Parathyroid adenoma (tissue), 2 donors: ENCODE results near the gene CD151.

ENCODE experiments used
- H2AFZ ChIP-seq: fragments of 300-600 bp; sonication (generic); one replicate; pipeline ENCODE4 v1.7.0; 2017; ENCODE audit warnings: antibody characterized with exemption, mild to moderate bottlenecking
- H3K27ac ChIP-seq: fragments of 300-600 bp; sonication (generic); one replicate; pipeline ENCODE4 v1.7.0; 2017
- H3K27me3 ChIP-seq: fragments of 300-600 bp; sonication (generic); one replicate; pipeline ENCODE4 v1.7.0; 2017; ENCODE audit warnings: low read length; ENCODE audit not compliant: control insufficient read depth, insufficient read depth
- H3K36me3 ChIP-seq: fragments of 300-600 bp; sonication (generic); one replicate; pipeline ENCODE4 v1.7.0; 2017; ENCODE audit warnings: low read length; ENCODE audit not compliant: control insufficient read depth, insufficient read depth
- H3K4me1 ChIP-seq: fragments of 300-600 bp; sonication (generic); one replicate; pipeline ENCODE4 v1.7.0; 2017; ENCODE audit warnings: control low read depth
- H3K4me2 ChIP-seq: fragments of 300-600 bp; sonication (generic); one replicate; pipeline ENCODE4 v1.7.0; 2017; ENCODE audit warnings: low read length
- H3K4me3 ChIP-seq: fragments of 300-600 bp; sonication (generic); one replicate; pipeline ENCODE4 v1.7.0; 2017; ENCODE audit warnings: low read depth, low read length
- H3K79me2 ChIP-seq: fragments of 300-600 bp; sonication (generic); one replicate; pipeline ENCODE4 v1.7.0; 2017; ENCODE audit warnings: control low read depth
- H3K9ac ChIP-seq: fragments of 300-600 bp; sonication (generic); one replicate; pipeline ENCODE4 v1.7.0; 2017; ENCODE audit warnings: mild to moderate bottlenecking
- H3K9me3 ChIP-seq: fragments of 300-600 bp; sonication (generic); one replicate; pipeline ENCODE4 v1.7.0; 2017; ENCODE audit warnings: low read length; ENCODE audit not compliant: control insufficient read depth
- TF ChIP-seq, protein P1 (sequence below): fragments of 300-600 bp; sonication (generic); IDR thresholded peaks from one replicate; pipeline ENCODE4 v1.7.0; 2017; ENCODE audit warnings: antibody characterized with exemption, mild to moderate bottlenecking
- donor health status: primary hyperparathyroidism.

The CD151 gene

DNA sequence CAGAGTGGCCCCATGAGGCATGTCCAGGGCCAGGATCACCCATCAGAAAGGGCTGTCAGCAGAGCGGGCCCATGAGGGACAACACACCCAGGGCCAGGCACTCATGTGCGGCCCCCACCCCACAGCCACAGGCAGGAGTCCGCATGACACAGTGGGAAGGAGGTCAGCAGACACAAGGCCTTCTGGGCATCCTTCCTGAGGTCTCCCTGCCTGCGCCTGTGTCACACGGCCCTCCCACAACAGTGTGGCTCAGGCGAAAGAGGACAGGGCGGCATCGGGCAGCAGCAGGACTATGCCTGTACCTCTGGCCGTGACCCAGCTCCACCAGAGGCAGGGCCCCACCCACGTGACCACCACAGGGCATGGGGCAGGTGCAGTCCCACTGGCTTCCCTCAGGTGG is 50.8 kb downstream of the CD151 start:
- no peaks in the 10 kb centered on the region for H3K36me3 ChIP-seq
- no peak overlapping the region for H3K9ac ChIP-seq
- TF ChIP-seq, protein P1, sequence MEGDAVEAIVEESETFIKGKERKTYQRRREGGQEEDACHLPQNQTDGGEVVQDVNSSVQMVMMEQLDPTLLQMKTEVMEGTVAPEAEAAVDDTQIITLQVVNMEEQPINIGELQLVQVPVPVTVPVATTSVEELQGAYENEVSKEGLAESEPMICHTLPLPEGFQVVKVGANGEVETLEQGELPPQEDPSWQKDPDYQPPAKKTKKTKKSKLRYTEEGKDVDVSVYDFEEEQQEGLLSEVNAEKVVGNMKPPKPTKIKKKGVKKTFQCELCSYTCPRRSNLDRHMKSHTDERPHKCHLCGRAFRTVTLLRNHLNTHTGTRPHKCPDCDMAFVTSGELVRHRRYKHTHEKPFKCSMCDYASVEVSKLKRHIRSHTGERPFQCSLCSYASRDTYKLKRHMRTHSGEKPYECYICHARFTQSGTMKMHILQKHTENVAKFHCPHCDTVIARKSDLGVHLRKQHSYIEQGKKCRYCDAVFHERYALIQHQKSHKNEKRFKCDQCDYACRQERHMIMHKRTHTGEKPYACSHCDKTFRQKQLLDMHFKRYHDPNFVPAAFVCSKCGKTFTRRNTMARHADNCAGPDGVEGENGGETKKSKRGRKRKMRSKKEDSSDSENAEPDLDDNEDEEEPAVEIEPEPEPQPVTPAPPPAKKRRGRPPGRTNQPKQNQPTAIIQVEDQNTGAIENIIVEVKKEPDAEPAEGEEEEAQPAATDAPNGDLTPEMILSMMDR: no peak
- no peaks in the 10 kb centered on the region for H3K4me1 ChIP-seq
- H3K4me2 ChIP-seq: no peak overlapping the region
- no peak overlapping the region for H3K27ac ChIP-seq
- H3K79me2 ChIP-seq: no peaks in the 10 kb centered on the region
- no peak overlapping the region for H3K4me3 ChIP-seq
- H2AFZ ChIP-seq: no peak overlapping the region
- no peaks in the 10 kb centered on the region for H3K27me3 ChIP-seq
- no peaks in the 10 kb centered on the region for H3K9me3 ChIP-seq

DNA sequence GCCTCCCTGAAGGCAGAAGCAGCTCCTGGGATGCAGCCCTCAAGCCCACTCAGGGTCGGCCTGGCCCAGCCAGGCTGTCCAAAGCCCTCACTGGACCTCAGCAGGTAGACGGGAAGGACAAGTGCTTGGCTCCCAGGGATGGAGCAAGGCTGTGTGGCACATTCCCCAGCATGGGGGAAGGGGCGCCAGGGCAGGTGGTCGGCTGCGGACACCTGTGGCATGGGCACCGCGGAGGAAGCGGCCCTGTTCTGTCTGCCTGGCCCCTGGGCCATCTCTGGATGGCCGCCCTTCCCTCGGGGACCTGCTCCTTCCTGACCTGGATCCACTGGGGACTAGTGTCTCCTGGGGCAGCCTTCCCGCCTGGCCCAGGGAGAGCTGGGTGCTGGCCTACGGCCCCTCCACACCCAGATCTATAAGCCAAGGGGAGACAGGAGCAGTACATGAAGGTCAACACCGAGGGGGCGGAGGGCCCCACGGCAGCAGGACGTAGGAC is 51.9 kb downstream of the CD151 start:
- H3K4me3 ChIP-seq: no peak overlapping the region
- no peaks in the 10 kb centered on the region for H3K9me3 ChIP-seq
- no peak overlapping the region for H3K4me2 ChIP-seq
- no peak overlapping the region for H3K27ac ChIP-seq
- no peaks in the 10 kb centered on the region for H3K79me2 ChIP-seq
- no peaks in the 10 kb centered on the region for H3K4me1 ChIP-seq
- no peak overlapping the region for H2AFZ ChIP-seq
- H3K36me3 ChIP-seq: no peaks in the 10 kb centered on the region
- TF ChIP-seq, protein P1: no peak
- H3K27me3 ChIP-seq: no peaks in the 10 kb centered on the region
- H3K9ac ChIP-seq: no peak overlapping the region

DNA sequence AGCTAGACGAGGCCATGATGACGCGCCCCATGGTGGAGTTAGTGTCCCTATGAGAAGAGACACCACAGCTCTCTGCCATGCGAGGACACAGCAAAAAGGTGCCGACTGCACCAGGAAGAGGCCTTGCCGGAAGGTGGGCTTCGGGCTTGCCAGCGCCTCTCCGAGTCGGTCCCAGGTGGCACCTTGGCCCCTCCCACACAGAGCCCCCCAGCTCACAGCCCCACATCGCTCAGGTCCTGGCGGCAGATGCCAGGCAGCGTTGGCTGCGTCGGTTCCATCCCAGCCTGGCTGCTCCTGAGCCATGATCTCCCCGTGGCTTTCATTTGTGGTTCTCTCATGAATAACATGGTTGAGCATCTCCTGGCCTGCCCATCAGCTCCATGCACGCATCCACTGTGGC is 53.8 kb downstream of the CD151 start:
- no peak overlapping the region for H3K9ac ChIP-seq
- no peaks in the 10 kb centered on the region for H3K27me3 ChIP-seq
- no peaks in the 10 kb centered on the region for H3K4me1 ChIP-seq
- no peak overlapping the region for H3K4me3 ChIP-seq
- no peak overlapping the region for H3K4me2 ChIP-seq
- H3K36me3 ChIP-seq: no peaks in the 10 kb centered on the region
- no peak overlapping the region for H2AFZ ChIP-seq
- no peaks in the 10 kb centered on the region for H3K79me2 ChIP-seq
- TF ChIP-seq, protein P1: no peak
- H3K27ac ChIP-seq: no peak overlapping the region
- H3K9me3 ChIP-seq: no peaks in the 10 kb centered on the region

DNA sequence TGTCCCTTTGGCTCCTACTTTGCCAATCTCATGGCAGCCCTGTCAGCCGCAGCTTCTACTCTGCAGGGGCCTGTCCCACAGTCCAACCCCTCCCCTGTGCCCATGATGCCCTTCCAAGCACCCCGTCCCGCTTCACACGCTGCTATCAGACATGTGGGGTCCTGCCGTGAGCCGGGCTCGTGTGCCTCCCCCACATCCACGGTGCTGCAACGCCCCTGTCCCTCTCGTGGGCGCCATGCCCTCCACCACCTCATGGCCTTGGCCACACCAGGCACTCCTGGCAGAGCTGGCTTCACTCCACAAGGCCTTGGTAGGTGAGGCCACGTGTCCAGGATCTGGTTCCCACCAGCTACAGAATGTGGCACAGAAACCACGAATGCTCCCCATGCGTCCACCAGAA is 54.8 kb downstream of the CD151 start:
- Histone ChIP-seq H3K27me3 (no peaks in the 10 kb centered on the region), H3K4me1 (no peaks in the 10 kb centered on the region), H3K4me2 (no peak overlapping the region), H3K79me2 (no peaks in the 10 kb centered on the region), H3K9me3 (no peaks in the 10 kb centered on the region), H2AFZ (no peak overlapping the region), H3K4me3 (no peak overlapping the region), H3K9ac (no peak overlapping the region), H3K36me3 (no peaks in the 10 kb centered on the region), H3K27ac (no peak overlapping the region)
- TF ChIP-seq, protein P1: no peak
